Mucosa of gallbladder (tissue), 1 donor: ENCODE results near the gene THAP2. TPM values are rescaled to one million over a fixed set of nuclear protein-coding genes. Genes with fewer than 3 reads are reported as not detected.
A peak's percentile ranks its signal among the peaks of the same experiment; 100 is the strongest.
"Not testable (repeated sequence)": the region's sequence is repeated elsewhere in the genome, so short reads cannot be mapped to it uniquely, and the experiment has no call there.

Experiments used
- DNase-seq: peaks from one replicate; pipeline ENCODE4 v3.0.0-alpha.2; 2020; ENCODE audit warnings: low spot score
- total RNA-seq: library from RNA; stranded (reverse); gene quantifications from one replicate; pipeline ENCODE4 v1.2.1, GENCODE V29; 2021
- donor health status: DM: no; HTN: no; CAD: no.

The THAP2 gene
- total RNA-seq, 1 donor from 2014 or later: 5.0 TPM

- DNase-seq: peak; percentile 33
Measured at GRCh38 chr12:71662849-71663560, 1.1 kb upstream of the THAP2 start.

- DNase-seq: no peak
Measured at GRCh38 chr12:71664411-71665089, 449 bp downstream of the THAP2 start.

GRCh38 chr12:71665090-71665463 lies 976 bp downstream of the THAP2 start:
- no peak for DNase-seq

GRCh38 chr12:71666259-71666658 lies 2.2 kb downstream of the THAP2 start:
- no peak for DNase-seq

- DNase-seq: no peak
Measured at GRCh38 chr12:71671311-71671710, 7.2 kb downstream of the THAP2 start.

- DNase-seq: no peak
Measured at GRCh38 chr12:71671816-71672215, 7.7 kb downstream of the THAP2 start.

- DNase-seq: no peak
Measured at GRCh38 chr12:71682466-71682865, 18.4 kb downstream of the THAP2 start.

GRCh38 chr12:71683633-71684032 lies 19.5 kb downstream of the THAP2 start:
- DNase-seq: no peak

GRCh38 chr12:71684081-71684480 lies 20.0 kb downstream of the THAP2 start:
- DNase-seq: no peak

- DNase-seq: no peak
Measured at GRCh38 chr12:71685312-71685906, 21.3 kb downstream of the THAP2 start.

- peak; percentile 91 for DNase-seq
Measured at GRCh38 chr12:71685914-71686657, 22.0 kb downstream of the THAP2 start, which contains the start of gene TMEM19. TSS of gene TMEM19 (plus strand) at chr12:71686082. CDS start at chr12:71686681, 599 bp downstream.

GRCh38 chr12:71686658-71687025 lies 22.5 kb downstream of the THAP2 start:
- no peak for DNase-seq

- not testable (repeated sequence) for DNase-seq
Measured at GRCh38 chr12:71687172-71687571, 23.1 kb downstream of the THAP2 start.

GRCh38 chr12:71688961-71689570 lies 25.0 kb downstream of the THAP2 start:
- DNase-seq: no peak

GRCh38 chr12:71691504-71692129 lies 27.5 kb downstream of the THAP2 start:
- DNase-seq: no peak

GRCh38 chr12:71693126-71693525 lies 29.0 kb downstream of the THAP2 start:
- no peak for DNase-seq

GRCh38 chr12:71693651-71694050 lies 29.6 kb downstream of the THAP2 start:
- not testable (repeated sequence) for DNase-seq

- no peak for DNase-seq
Measured at GRCh38 chr12:71694099-71694820, 30.2 kb downstream of the THAP2 start.

GRCh38 chr12:71695782-71696181 lies 31.7 kb downstream of the THAP2 start:
- no peak for DNase-seq

- DNase-seq: not testable (repeated sequence)
Measured at GRCh38 chr12:71702181-71702580, 38.1 kb downstream of the THAP2 start.

- no peak for DNase-seq
Measured at GRCh38 chr12:71702590-71702989, 38.5 kb downstream of the THAP2 start.
